ENCODE data around the gene PTH1R. TPM values are rescaled to one million over a fixed set of nuclear protein-coding genes. Genes with fewer than 3 reads are reported as not detected.
A peak's percentile ranks its signal among the peaks of the same experiment; 100 is the strongest.

The PTH1R gene
- total RNA-seq, 5 donors from 2014 or later (not counting 1 experiment from before 2014, with no cell fraction given), result 0.32 TPM; not detected in 4

GRCh38 chr3:46835054-46835453 lies 42.5 kb upstream of the PTH1R start:
- Histone ChIP-seq H3K4me3 (ENCODE audit: control insufficient read depth in 1 of 2, extremely low read depth in 1 of 2, low read length in 1 of 2) (no peak overlapping the region), H3K27ac (ENCODE audit: low read length) (no peak overlapping the region), H3K36me3 (ENCODE audit: control insufficient read depth in 2 of 2, extremely low read depth in 1 of 2, insufficient read depth in 1 of 2, low read length in 1 of 2) (no peaks in the 10 kb centered on the region), H3K4me1 (ENCODE audit: control insufficient read depth in 1 of 2, extremely low read depth in 1 of 2, insufficient read depth in 2 of 2, low read length in 2 of 2) (peaks cover 0 to under 1% of the 10 kb centered on the region in 2 experiments), H3K9me3 (no peaks in the 10 kb centered on the region), H3K27me3 (replicated peaks in 1 of 2; ENCODE audit: control insufficient read depth in 2 of 2, extremely low read depth in 1 of 2, insufficient read depth in 2 of 2, low read length in 1 of 2) (peaks cover 0 to 4% of the 10 kb centered on the region in 2 experiments)
- DNase-seq (no peak), ATAC-seq (replicated peaks in 1 of 4) (no peak)
- ChIA-PET CTCF (no interaction called here), POLR2A (no interaction called here)
- Mint-ChIP-seq H3K27ac (no peak overlapping the region), H3K27me3 (peaks cover 0 to 1% of the 10 kb centered on the region in 2 donors), H3K4me3 (no peak overlapping the region), H3K36me3 (peaks cover 16% of the 10 kb centered on the region), H3K9me3 (peaks cover 5 to 30% (median 21%) of the 10 kb centered on the region in 3 donors), H3K4me1 (no peaks in the 10 kb centered on the region)
- 89% methylated on average over 6 of the region's 12 CpGs for WGBS (ENCODE audit: insufficient coverage)

- Histone ChIP-seq H3K4me3 (ENCODE audit: control insufficient read depth in 1 of 2, extremely low read depth in 1 of 2, low read length in 1 of 2) (no peak overlapping the region), H3K9me3 (no peaks in the 10 kb centered on the region), H3K27me3 (replicated peaks in 1 of 2; ENCODE audit: control insufficient read depth in 2 of 2, extremely low read depth in 1 of 2, insufficient read depth in 2 of 2, low read length in 1 of 2) (peaks cover 0 to 4% of the 10 kb centered on the region in 2 experiments), H3K36me3 (ENCODE audit: control insufficient read depth in 2 of 2, extremely low read depth in 1 of 2, insufficient read depth in 1 of 2, low read length in 1 of 2) (no peaks in the 10 kb centered on the region), H3K27ac (ENCODE audit: low read length) (no peak overlapping the region), H3K4me1 (ENCODE audit: control insufficient read depth in 1 of 2, extremely low read depth in 1 of 2, insufficient read depth in 2 of 2, low read length in 2 of 2) (no peaks in the 10 kb centered on the region)
- DNase-seq (no peak), ATAC-seq (replicated peaks in 1 of 4) (no peak)
- Mint-ChIP-seq H3K4me1 (no peaks in the 10 kb centered on the region), H3K9me3 (peaks cover 5 to 34% (median 23%) of the 10 kb centered on the region in 3 donors), H3K4me3 (no peak overlapping the region), H3K27ac (no peak overlapping the region), H3K27me3 (peaks cover 0 to 1% of the 10 kb centered on the region in 2 donors), H3K36me3 (peaks cover 19% of the 10 kb centered on the region)
- 90% methylated on average over 3 of the region's 4 CpGs for WGBS (ENCODE audit: insufficient coverage)
- POLR2A ChIA-PET, result no interaction called here
- CTCF ChIA-PET, result no interaction called here
Observed at GRCh38 chr3:46835491-46835890, 42.0 kb upstream of the PTH1R start.

- no peak for DNase-seq
- H3K4me3 Mint-ChIP-seq, result no peak overlapping the region
Observed at GRCh38 chr3:46838301-46838700, 39.2 kb upstream of the PTH1R start.

GRCh38 chr3:46840491-46840890 lies 37.0 kb upstream of the PTH1R start:
- no peaks in the 10 kb centered on the region for H3K9me3 ChIP-seq
- no peak overlapping the region for H3K4me3 ChIP-seq (ENCODE audit: control insufficient read depth in 1 of 2, extremely low read depth in 1 of 2, low read length in 1 of 2)
- no peak for DNase-seq
- peaks cover 0 to 6% of the 10 kb centered on the region in 2 experiments for H3K4me1 ChIP-seq (ENCODE audit: control insufficient read depth in 1 of 2, extremely low read depth in 1 of 2, insufficient read depth in 2 of 2, low read length in 2 of 2)
- Mint-ChIP-seq H3K27ac (no peak overlapping the region), H3K9me3 (peaks cover 10 to 58% (median 42%) of the 10 kb centered on the region in 3 donors), H3K4me1 (peaks cover 3 to 6% (median 5%) of the 10 kb centered on the region in 3 donors), H3K36me3 (peaks cover 23% of the 10 kb centered on the region), H3K4me3 (no peak overlapping the region), H3K27me3 (no peaks in the 10 kb centered on the region)
- ChIA-PET POLR2A (no interaction called here), CTCF (no interaction called here)
- no peak overlapping the region for H3K27ac ChIP-seq (ENCODE audit: low read length)
- H3K36me3 ChIP-seq (ENCODE audit: control insufficient read depth in 2 of 2, extremely low read depth in 1 of 2, insufficient read depth in 1 of 2, low read length in 1 of 2), result no peaks in the 10 kb centered on the region
- no peaks in the 10 kb centered on the region for H3K27me3 ChIP-seq (replicated peaks in 1 of 2; ENCODE audit: control insufficient read depth in 2 of 2, extremely low read depth in 1 of 2, insufficient read depth in 2 of 2, low read length in 1 of 2)
- ATAC-seq (replicated peaks in 1 of 4), result no peak
- no CpG with 5 or more reads among the region's 1 CpG for WGBS (ENCODE audit: insufficient coverage)

More at GRCh38 chr3:46838301-46838700, 39.2 kb upstream of the PTH1R start:
- H3K27me3 Mint-ChIP-seq, result no peaks in the 10 kb centered on the region
- ATAC-seq (replicated peaks in 1 of 4), result no peak
- no CpG with 5 or more reads among the region's 2 CpGs for WGBS (ENCODE audit: insufficient coverage)
- H3K4me3 ChIP-seq (ENCODE audit: control insufficient read depth in 1 of 2, extremely low read depth in 1 of 2, low read length in 1 of 2), result no peak overlapping the region
- no peaks in the 10 kb centered on the region for H3K36me3 ChIP-seq (ENCODE audit: control insufficient read depth in 2 of 2, extremely low read depth in 1 of 2, insufficient read depth in 1 of 2, low read length in 1 of 2)
- H3K27me3 ChIP-seq (replicated peaks in 1 of 2; ENCODE audit: control insufficient read depth in 2 of 2, extremely low read depth in 1 of 2, insufficient read depth in 2 of 2, low read length in 1 of 2), result peaks cover 0 to 4% of the 10 kb centered on the region in 2 experiments
- peaks cover 10 to 58% (median 42%) of the 10 kb centered on the region in 3 donors for H3K9me3 Mint-ChIP-seq
- no peak overlapping the region for H3K27ac ChIP-seq (ENCODE audit: low read length)
- POLR2A ChIA-PET, result no interaction called here
- H3K36me3 Mint-ChIP-seq, result peaks cover 23% of the 10 kb centered on the region
- H3K4me1 Mint-ChIP-seq, result no peaks in the 10 kb centered on the region
- no peak overlapping the region for H3K27ac Mint-ChIP-seq
- no peaks in the 10 kb centered on the region for H3K4me1 ChIP-seq (ENCODE audit: control insufficient read depth in 1 of 2, extremely low read depth in 1 of 2, insufficient read depth in 2 of 2, low read length in 2 of 2)
- H3K9me3 ChIP-seq, result no peaks in the 10 kb centered on the region
- CTCF ChIA-PET, result no interaction called here

- H3K9me3 ChIP-seq, result no peaks in the 10 kb centered on the region
- DNase-seq (no peak), ATAC-seq (replicated peaks in 1 of 4) (no peak)
- Mint-ChIP-seq H3K4me1 (peaks cover 5 to 11% (median 8%) of the 10 kb centered on the region in 3 donors), H3K27me3 (no peaks in the 10 kb centered on the region), H3K36me3 (peaks cover 14% of the 10 kb centered on the region), H3K27ac (no peak overlapping the region), H3K4me3 (no peak overlapping the region), H3K9me3 (peaks cover 10 to 39% (median 30%) of the 10 kb centered on the region in 3 donors)
- peaks cover 0 to 21% of the 10 kb centered on the region in 2 experiments for H3K4me1 ChIP-seq (ENCODE audit: control insufficient read depth in 1 of 2, extremely low read depth in 1 of 2, insufficient read depth in 2 of 2, low read length in 2 of 2)
- H3K36me3 ChIP-seq (ENCODE audit: control insufficient read depth in 2 of 2, extremely low read depth in 1 of 2, insufficient read depth in 1 of 2, low read length in 1 of 2), result no peaks in the 10 kb centered on the region
- no peak overlapping the region for H3K4me3 ChIP-seq (ENCODE audit: control insufficient read depth in 1 of 2, extremely low read depth in 1 of 2, low read length in 1 of 2)
- CTCF ChIA-PET, result no interaction called here
- peaks cover 0 to 9% of the 10 kb centered on the region in 2 experiments for H3K27me3 ChIP-seq (replicated peaks in 1 of 2; ENCODE audit: control insufficient read depth in 2 of 2, extremely low read depth in 1 of 2, insufficient read depth in 2 of 2, low read length in 1 of 2)
- POLR2A ChIA-PET, result no interaction called here
- no peak overlapping the region for H3K27ac ChIP-seq (ENCODE audit: low read length)
- 87% methylated on average over 1 of the region's 3 CpGs for WGBS (ENCODE audit: insufficient coverage)
Observed at GRCh38 chr3:46843508-46843907, 34.0 kb upstream of the PTH1R start.

- ATAC-seq (replicated peaks in 1 of 4) (no peak), DNase-seq (no peak)
- H3K9me3 ChIP-seq, result no peaks in the 10 kb centered on the region
- H3K27ac Mint-ChIP-seq, result no peak overlapping the region
- peaks cover 0 to 12% of the 10 kb centered on the region in 2 experiments for H3K27me3 ChIP-seq (replicated peaks in 1 of 2; ENCODE audit: control insufficient read depth in 2 of 2, extremely low read depth in 1 of 2, insufficient read depth in 2 of 2, low read length in 1 of 2)
- peak overlapping the region; percentile 31 to 84 (median 56) for H3K4me3 Mint-ChIP-seq
- H3K4me3 ChIP-seq (ENCODE audit: control insufficient read depth in 1 of 2, extremely low read depth in 1 of 2, low read length in 1 of 2), result no peak overlapping the region
- H3K36me3 Mint-ChIP-seq, result peaks cover 8% of the 10 kb centered on the region
- WGBS (ENCODE audit: insufficient coverage), result 97% methylated on average over 2 of the region's 3 CpGs
- no peaks in the 10 kb centered on the region for H3K27me3 Mint-ChIP-seq
- H3K4me1 ChIP-seq (ENCODE audit: control insufficient read depth in 1 of 2, extremely low read depth in 1 of 2, insufficient read depth in 2 of 2, low read length in 2 of 2), result peaks cover 0 to 21% of the 10 kb centered on the region in 2 experiments
- no peak overlapping the region for H3K27ac ChIP-seq (ENCODE audit: low read length)
- H3K36me3 ChIP-seq (ENCODE audit: control insufficient read depth in 2 of 2, extremely low read depth in 1 of 2, insufficient read depth in 1 of 2, low read length in 1 of 2), result no peaks in the 10 kb centered on the region
- ChIA-PET POLR2A (no interaction called here), CTCF (no interaction called here)
- peaks cover 6 to 31% (median 23%) of the 10 kb centered on the region in 3 donors for H3K9me3 Mint-ChIP-seq
- H3K4me1 Mint-ChIP-seq, result peaks cover 5 to 11% (median 8%) of the 10 kb centered on the region in 3 donors
Observed at GRCh38 chr3:46844397-46844796, 33.1 kb upstream of the PTH1R start.
